Loucy (cell line): ENCODE measurements around the gene MTSS2.

Source experiments
- EZH2phosphoT487 ChIP-seq: fragments of 200-600 bp; IDR thresholded peaks from 2 replicates; pipeline ENCODE4 v1.6.1; 2018; ENCODE audit warnings: antibody characterized with exemption, mild to moderate bottlenecking, moderate library complexity, borderline replicate concordance
- TF ChIP-seq, protein P1 (sequence below): fragments of 200-600 bp; sonication (generic); conservative IDR thresholded peaks from 2 replicates; pipeline ENCODE4 v1.5.1; 2014; ENCODE audit warnings: mild to moderate bottlenecking, antibody characterized with exemption, low read length

DNA sequence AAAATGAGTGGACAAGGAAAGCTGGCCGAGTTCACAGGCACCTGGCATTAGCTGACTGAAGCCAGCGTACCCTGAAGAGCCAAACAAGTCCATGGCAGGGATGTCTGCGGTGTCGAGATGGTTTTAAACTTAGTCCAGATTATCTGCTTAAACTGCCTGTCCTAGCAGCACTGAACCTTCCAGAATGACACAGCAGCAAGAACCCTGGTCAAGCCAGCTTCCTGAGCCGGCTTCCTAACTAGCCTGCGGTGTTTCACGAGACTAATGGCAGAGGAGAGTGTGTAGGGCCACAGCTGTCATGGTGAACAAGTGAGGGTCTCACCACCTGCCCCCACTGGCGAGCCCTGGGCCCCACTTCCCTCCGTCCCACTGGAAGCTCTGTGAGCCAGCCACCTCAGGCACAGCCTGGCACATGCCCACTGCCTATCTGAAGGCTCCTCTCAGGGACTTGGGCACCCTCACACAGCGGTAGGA is 28.8 kb upstream of the MTSS2 start:
- TF ChIP-seq, protein P1, sequence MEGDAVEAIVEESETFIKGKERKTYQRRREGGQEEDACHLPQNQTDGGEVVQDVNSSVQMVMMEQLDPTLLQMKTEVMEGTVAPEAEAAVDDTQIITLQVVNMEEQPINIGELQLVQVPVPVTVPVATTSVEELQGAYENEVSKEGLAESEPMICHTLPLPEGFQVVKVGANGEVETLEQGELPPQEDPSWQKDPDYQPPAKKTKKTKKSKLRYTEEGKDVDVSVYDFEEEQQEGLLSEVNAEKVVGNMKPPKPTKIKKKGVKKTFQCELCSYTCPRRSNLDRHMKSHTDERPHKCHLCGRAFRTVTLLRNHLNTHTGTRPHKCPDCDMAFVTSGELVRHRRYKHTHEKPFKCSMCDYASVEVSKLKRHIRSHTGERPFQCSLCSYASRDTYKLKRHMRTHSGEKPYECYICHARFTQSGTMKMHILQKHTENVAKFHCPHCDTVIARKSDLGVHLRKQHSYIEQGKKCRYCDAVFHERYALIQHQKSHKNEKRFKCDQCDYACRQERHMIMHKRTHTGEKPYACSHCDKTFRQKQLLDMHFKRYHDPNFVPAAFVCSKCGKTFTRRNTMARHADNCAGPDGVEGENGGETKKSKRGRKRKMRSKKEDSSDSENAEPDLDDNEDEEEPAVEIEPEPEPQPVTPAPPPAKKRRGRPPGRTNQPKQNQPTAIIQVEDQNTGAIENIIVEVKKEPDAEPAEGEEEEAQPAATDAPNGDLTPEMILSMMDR = no peak
- TF ChIP-seq EZH2phosphoT487 = no peak
